GM18867 (cell line): ENCODE measurements around the gene POLD1.

Experiments
- ATAC-seq: cut with Tn5 transposase; IDR thresholded peaks from one replicate; pipeline ENCODE4 v1.9.1; 2021; ENCODE audit warnings: mild to moderate bottlenecking, moderate library complexity; ENCODE audit not compliant: unreplicated experiment

The POLD1 gene

GRCh38 chr19:50461066-50461875 is 77.1 kb downstream of the POLD1 start:
- no peak for ATAC-seq

GRCh38 chr19:50462970-50463369 is 78.8 kb downstream of the POLD1 start:
- ATAC-seq = no peak

GRCh38 chr19:50464348-50464747 is 80.2 kb downstream of the POLD1 start:
- ATAC-seq = no peak

- no peak for ATAC-seq
Measured at GRCh38 chr19:50465000-50465399, 80.9 kb downstream of the POLD1 start.

GRCh38 chr19:50465986-50466705 is 82.0 kb downstream of the POLD1 start:
- ATAC-seq = no peak

GRCh38 chr19:50466706-50467039 is 82.5 kb downstream of the POLD1 start:
- ATAC-seq = no peak

GRCh38 chr19:50467566-50467965 is 83.4 kb downstream of the POLD1 start:
- ATAC-seq = no peak
